ENCODE measurements around the gene CYP2W1.

Gene CYP2W1

GRCh38 chr7:983004-983615 is at the start of gene CYP2W1:
CYP2W1 (plus strand) TSS chr7:983181; CDS start chr7:983212, 31 bp downstream.
- no peak for DNase-seq
- intact Hi-C loops (cut with DNase I; ENCODE audit: low total_unique reads), result no loop called here
- Histone ChIP-seq H3K4me3 (no peak within 1 kb of the TSS), H3K27me3 (peaks cover 0 to 55% of the 10 kb centered on the region in 2 donors), H3K9me3 (no peaks in the 10 kb centered on the region), H3K27ac (no peak within 1 kb of the TSS), H3K36me3 (no peaks in the 10 kb centered on the region), H3K4me1 (peaks cover 0 to 4% (median 0%) of the 10 kb centered on the region in 4 donors)
- no peak for TF ChIP-seq CTCF (IDR thresholded peaks at IDR 0.05)

- no peak overlapping the region for H3K27ac ChIP-seq
- peak in 1 of 2 donors; percentile 62 for DNase-seq
- H3K4me3 ChIP-seq, result no peak overlapping the region
- intact Hi-C loops (cut with DNase I; ENCODE audit: low total_unique reads), result no loop called here
- no peak for TF ChIP-seq CTCF (IDR thresholded peaks at IDR 0.05)
- H3K4me1 ChIP-seq, result no peaks in the 10 kb centered on the region
- no peaks in the 10 kb centered on the region for H3K9me3 ChIP-seq
- H3K27me3 ChIP-seq, result no peaks in the 10 kb centered on the region
- no peaks in the 10 kb centered on the region for H3K36me3 ChIP-seq
Measured at GRCh38 chr7:934469-935163, 48.4 kb upstream of the CYP2W1 start.

GRCh38 chr7:935164-935873 is 47.7 kb upstream of the CYP2W1 start:
- intact Hi-C loops (cut with DNase I; ENCODE audit: low total_unique reads), result no loop called here
- DNase-seq, result peak in 1 of 2 donors; percentile 60

GRCh38 chr7:935874-936385 is 47.1 kb upstream of the CYP2W1 start:
- H3K27ac ChIP-seq, result no peak overlapping the region
- no peaks in the 10 kb centered on the region for H3K4me1 ChIP-seq
- H3K4me3 ChIP-seq, result no peak overlapping the region
- no peaks in the 10 kb centered on the region for H3K27me3 ChIP-seq
- no peak for TF ChIP-seq CTCF (IDR thresholded peaks at IDR 0.05)
- DNase-seq, result peak in 1 of 2 donors; percentile 49
- no peaks in the 10 kb centered on the region for H3K36me3 ChIP-seq
- H3K9me3 ChIP-seq, result no peaks in the 10 kb centered on the region
- intact Hi-C loops (cut with DNase I; ENCODE audit: low total_unique reads), result no loop called here

More at GRCh38 chr7:935164-935873, 47.7 kb upstream of the CYP2W1 start:
- Histone ChIP-seq H3K9me3 (no peaks in the 10 kb centered on the region), H3K36me3 (no peaks in the 10 kb centered on the region), H3K27ac (no peak overlapping the region), H3K4me1 (no peaks in the 10 kb centered on the region), H3K4me3 (no peak overlapping the region), H3K27me3 (no peaks in the 10 kb centered on the region)
- TF ChIP-seq CTCF (IDR thresholded peaks at IDR 0.05), result no peak

GRCh38 chr7:936386-937054 is 46.5 kb upstream of the CYP2W1 start:
- intact Hi-C loops (cut with DNase I; ENCODE audit: low total_unique reads), result no loop called here
- Histone ChIP-seq H3K27ac (no peak overlapping the region), H3K36me3 (no peaks in the 10 kb centered on the region), H3K4me1 (no peaks in the 10 kb centered on the region), H3K9me3 (no peaks in the 10 kb centered on the region), H3K4me3 (no peak overlapping the region), H3K27me3 (no peaks in the 10 kb centered on the region)
- DNase-seq, result peak in 1 of 2 donors; percentile 60
- TF ChIP-seq CTCF (IDR thresholded peaks at IDR 0.05), result no peak
